ENCODE results near the gene RUSF1.
"Not testable (repeated sequence)": the region's sequence is repeated elsewhere in the genome, so short reads cannot be mapped to it uniquely, and the experiment has no call there.

Gene RUSF1

DNA sequence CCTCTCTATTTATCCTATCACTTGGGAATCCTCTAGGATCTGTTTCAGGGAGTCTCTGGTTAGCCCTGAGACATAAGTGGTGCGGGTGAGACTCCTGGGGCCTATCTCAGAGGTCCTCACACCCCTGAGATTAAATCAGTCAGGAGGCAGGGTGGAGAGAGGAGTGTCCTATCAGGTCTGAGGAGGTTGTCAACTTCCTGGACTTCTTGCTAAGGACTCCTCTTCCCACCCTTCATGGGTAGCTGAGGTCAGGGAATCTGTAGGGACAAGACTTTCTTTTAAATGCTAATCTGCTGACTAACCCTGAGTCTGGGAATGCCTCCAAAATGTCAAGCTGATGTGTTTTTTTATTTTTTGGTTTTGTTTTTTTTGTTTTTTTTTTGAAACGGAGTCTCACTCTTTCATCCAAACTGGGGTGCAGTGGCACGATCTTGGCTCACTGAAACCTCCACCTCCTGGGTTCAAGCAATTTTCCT, 55.5 kb downstream of the RUSF1 start:
- no peak for DNase-seq (ENCODE audit: low read depth)

DNA sequence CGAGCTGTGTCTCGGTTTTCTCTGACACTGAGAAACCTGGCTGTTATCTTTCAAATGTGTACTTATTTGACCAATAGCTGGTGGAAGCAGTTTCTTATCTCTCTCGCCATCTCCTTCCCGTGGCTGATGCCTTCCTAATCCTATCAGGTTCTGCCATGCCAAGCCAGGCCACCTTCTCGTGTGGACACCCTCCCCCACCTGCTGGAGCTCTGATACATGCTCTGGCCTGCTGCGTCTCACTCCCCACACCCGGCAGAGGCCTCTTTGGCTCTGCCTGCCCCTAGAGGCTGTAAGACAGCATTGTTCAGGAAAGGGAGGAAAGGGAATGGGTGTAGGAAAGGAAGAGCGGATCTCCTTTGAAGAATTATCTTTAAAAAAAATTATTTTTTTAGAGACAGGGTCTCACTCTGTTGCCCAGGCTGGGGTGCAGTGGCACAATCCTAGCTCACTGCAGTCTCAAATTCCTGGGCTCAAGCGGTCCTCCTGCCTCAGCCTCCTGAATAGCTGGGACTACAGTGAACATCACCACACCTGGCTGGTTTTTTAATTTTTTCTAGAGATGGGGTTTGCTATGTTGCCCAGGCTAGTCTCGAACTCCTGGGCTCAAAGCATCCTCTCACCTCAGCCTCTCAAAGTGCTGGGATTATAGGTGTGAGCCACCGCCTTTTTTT, 56.4 kb downstream of the RUSF1 start:
- DNase-seq (ENCODE audit: low read depth): no peak

DNA sequence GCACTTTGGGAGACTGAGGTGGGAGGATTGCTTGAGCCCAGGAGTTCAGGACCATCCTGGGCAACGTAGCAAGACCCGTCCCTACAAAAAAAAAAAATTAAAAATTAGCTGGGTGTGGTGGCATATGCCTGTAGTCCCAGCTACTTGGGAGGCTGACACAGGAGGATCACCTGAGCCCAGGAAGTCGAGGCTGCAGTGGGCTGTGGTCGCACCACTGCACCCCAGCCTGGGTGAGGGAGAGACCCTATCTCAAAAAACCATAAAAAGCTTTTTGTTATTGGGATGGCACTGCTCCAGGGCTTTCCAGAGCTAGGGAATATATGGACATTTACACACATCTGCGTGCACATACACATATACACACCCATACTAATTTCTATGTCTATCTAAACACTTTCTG, 57.0 kb downstream of the RUSF1 start:
- DNase-seq (ENCODE audit: low read depth): no peak

DNA sequence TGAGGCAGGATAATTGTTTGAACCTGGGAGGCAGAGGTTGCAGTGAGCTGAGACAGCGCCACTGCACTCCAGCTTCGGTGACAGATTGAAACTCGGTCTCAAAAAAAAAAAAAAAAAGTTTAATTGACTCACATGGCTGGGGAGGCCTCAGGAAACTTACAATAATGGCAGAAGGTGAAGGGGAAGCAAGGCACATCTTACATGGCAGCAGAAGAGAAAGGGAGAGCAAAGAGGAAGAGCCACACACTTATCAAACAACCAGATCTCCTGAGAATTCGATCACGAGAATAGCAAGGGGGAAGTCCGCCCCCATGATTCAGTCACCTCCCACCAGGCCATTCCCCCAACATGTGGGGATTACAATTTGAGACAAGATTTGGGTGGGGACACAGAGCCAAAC, 62.3 kb downstream of the RUSF1 start:
- DNase-seq (ENCODE audit: low read depth): not testable (repeated sequence)

DNA sequence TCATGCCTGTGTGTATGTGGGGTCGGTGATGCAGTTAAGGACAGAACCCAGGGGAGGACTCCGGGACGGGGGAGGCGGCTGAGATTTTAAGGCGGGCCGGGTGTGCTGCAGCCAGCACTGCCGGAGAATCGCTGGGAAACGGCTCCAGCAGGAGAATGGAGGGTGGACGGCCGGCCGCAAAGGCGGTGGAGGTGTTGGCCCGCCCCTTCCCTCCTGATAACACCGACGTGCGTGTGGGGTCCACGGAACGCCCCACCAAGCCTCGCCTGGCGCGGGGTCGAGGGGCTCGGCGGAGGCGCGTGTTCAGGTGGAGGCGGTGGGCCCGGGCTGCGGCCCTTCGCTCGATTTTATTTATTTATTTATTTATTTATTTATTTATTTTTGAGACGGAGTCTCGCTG, 66.2 kb downstream of the RUSF1 start:
- no peak for DNase-seq (ENCODE audit: low read depth)

DNA sequence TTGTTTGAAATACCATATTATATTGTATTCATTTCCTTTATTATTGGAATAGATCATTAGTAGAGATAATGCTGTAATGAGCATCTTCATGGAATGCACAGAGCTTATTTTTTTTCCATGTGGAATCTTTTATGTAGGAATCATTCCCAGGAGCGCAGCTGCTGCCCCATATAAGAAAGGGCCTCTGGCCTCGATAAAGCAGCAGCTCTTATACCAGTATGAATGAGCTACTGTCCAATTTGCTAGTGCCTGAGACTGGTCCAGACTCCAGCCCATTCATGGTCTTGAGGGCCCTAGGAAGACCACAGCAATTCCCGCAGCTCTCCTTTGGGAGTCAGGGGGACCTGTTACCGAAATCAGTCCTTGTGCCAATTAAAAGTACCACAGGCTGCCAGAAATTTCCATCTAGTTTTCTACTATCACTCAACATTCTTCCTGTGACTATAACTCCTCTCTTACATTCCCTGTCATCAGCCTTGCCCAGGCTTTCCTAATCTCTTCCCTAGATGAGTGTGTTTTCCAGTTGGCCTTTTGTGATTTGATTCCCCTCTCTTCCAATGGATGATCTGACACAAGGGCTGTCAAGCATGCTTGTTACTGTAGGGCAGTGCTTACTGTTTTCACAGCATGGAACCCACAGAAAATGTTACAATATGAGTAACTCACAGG, 67.5 kb downstream of the RUSF1 start:
- DNase-seq (ENCODE audit: low read depth): no peak

DNA sequence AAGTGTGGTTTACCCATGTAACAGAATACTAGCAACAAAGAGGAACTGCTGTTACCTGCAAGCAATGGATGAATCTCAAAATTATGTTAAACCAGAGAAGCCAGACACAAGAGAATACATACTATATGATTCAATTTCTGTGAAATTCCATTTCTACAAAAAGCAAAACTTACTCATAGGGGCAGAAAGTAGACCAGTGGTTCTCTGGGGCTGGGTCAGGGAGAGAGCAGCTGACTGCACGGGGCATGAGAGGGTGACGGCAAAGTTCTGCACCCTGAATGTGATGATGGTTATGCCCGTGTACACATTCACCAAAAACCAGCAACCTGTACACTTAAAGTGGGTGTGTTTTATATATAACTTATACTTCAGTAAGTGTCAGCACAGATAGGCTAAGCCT, 68.7 kb downstream of the RUSF1 start:
- no peak for DNase-seq (ENCODE audit: low read depth)

All from stimulated activated CD8-positive, alpha-beta memory T cell treated with anti-CD3 and anti-CD28 coated beads, Interleukin-7, amount 100 ng/mL, for 24 hours (primary cell).